Esophagus squamous epithelium (tissue), 5 donors: Measurements from ENCODE around the gene PTBP3. TPM values are rescaled to one million over a fixed set of nuclear protein-coding genes. Genes with fewer than 3 reads are reported as not detected.
"Not testable (repeated sequence)": the region's sequence is repeated elsewhere in the genome, so short reads cannot be mapped to it uniquely, and the experiment has no call there.

Experiments used
- DNase-seq: peaks from one replicate; lab custom pipeline; 2025; lab: John Stamatoyannopoulos, UW
- H3K27ac ChIP-seq, 4 donors: fragments of 200-600 bp; sonication (generic); one replicate each; pipeline ENCODE4 v1.5.1; 2016 to 2019; ENCODE audit warnings: mild to moderate bottlenecking in 1 of 4
- H3K27me3 ChIP-seq, 4 donors: fragments of 200-600 bp; sonication (generic); 1 replicate in 3 of 4; 2 replicates in 1 of 4; pipeline versions ENCODE4 v1.5.1 to v1.6.0; 2017 to 2021; ENCODE audit warnings: antibody characterized with exemption in 1 of 4
- H3K36me3 ChIP-seq, 3 donors: fragments of 200-600 bp; sonication (generic); one replicate each; pipeline ENCODE4 v1.5.1; 2016 to 2019
- H3K4me1 ChIP-seq, 3 donors: fragments of 200-600 bp; sonication (generic); one replicate each; pipeline ENCODE4 v1.5.1; 2017 to 2019
- H3K4me3 ChIP-seq, 4 donors: fragments of 200-600 bp; sonication (generic); 1 replicate in 3 of 4; 2 replicates in 1 of 4; pipeline ENCODE4 v1.5.1; 2016 to 2019; ENCODE audit warnings: mild to moderate bottlenecking in 2 of 4, moderate library complexity in 1 of 4
- H3K9me3 ChIP-seq, 3 donors: fragments of 200-600 bp; sonication (generic); one replicate each; pipeline ENCODE4 v1.5.1; 2016 to 2019
- CTCF ChIP-seq, 6 experiments: fragments of 450-650 bp in 4 of 6; fragments of 200-600 bp in 2 of 6; sonication (generic) in 2 of 6; IDR thresholded peaks; one replicate each; pipeline ENCODE4 v1.5.1; 2016 to 2019; ENCODE audit warnings: antibody characterized with exemption in 6 of 6, mild to moderate bottlenecking in 4 of 6, moderate library complexity in 4 of 6
- POLR2A ChIP-seq, 4 donors: fragments of 450-650 bp; IDR thresholded peaks; one replicate each; pipeline ENCODE4 v1.6.1; 2017; ENCODE audit warnings: antibody characterized with exemption in 4 of 4, mild to moderate bottlenecking in 4 of 4, moderate library complexity in 3 of 4
- WGBS, 2 donors: methylation state at CpG; one replicate each; pipeline ENCODE4 v1.1.5; 2018; 5-methylcytosine and 5-hydroxymethylcytosine counted together
- intact Hi-C: fragments of 100-400 bp; cut with DNase I; formaldehyde crosslinking; loops from one replicate; pipeline ENCODE4 v1.15.0; 2022
- total RNA-seq, 4 donors: library from RNA; depleted of rRNA; stranded (reverse); fragments of >200 nt; gene quantifications; one replicate each; pipeline ENCODE4 v1.1.0, GENCODE V29; 2016
- donor health status: DM: yes; HTN: yes; CAD: no.

Gene PTBP3
- total RNA-seq, 4 donors from 2014 or later: 71.9 to 113 (median 88.8) TPM

GRCh38 chr9:112193572-112194288 is 139.7 kb downstream of the PTBP3 start:
- DNase-seq: no peak
- no peak overlapping the region for H3K4me3 ChIP-seq
- no peak overlapping the region for H3K27ac ChIP-seq
- H3K4me1 ChIP-seq: peaks cover 0 to 8% (median 0%) of the 10 kb centered on the region in 3 donors
- no peaks in the 10 kb centered on the region for H3K36me3 ChIP-seq
- no peaks in the 10 kb centered on the region for H3K9me3 ChIP-seq
- TF ChIP-seq CTCF (IDR thresholded peaks at IDR 0.05) (no peak), POLR2A (IDR thresholded peaks at IDR 0.05) (no peak)
- no peaks in the 10 kb centered on the region for H3K27me3 ChIP-seq
- intact Hi-C loops: no loop called here
- WGBS, 2 donors: 83 to 88% methylated on average over 6 of the region's 6 CpGs

- H3K4me1 ChIP-seq: peaks cover 0 to 31% (median 0%) of the 10 kb centered on the region in 3 donors
- DNase-seq: not testable (repeated sequence)
- WGBS, 2 donors: 92 to 95% methylated on average over 1 of the region's 1 CpG
These were observed 143.1 kb downstream of the PTBP3 start for GRCh38 chr9:112190320-112190719.

GRCh38 chr9:112188884-112189283 is 144.5 kb downstream of the PTBP3 start:
- intact Hi-C loops: no loop called here
- H3K4me1 ChIP-seq: peaks cover 0 to 31% (median 0%) of the 10 kb centered on the region in 3 donors
- H3K36me3 ChIP-seq: no peaks in the 10 kb centered on the region
- H3K4me3 ChIP-seq: no peak overlapping the region
- H3K27ac ChIP-seq: no peak overlapping the region
- WGBS, 2 donors: 29 to 73% methylated on average over 1 of the region's 1 CpG
- no peaks in the 10 kb centered on the region for H3K27me3 ChIP-seq
- no peak for TF ChIP-seq CTCF (IDR thresholded peaks at IDR 0.05)
- TF ChIP-seq POLR2A (IDR thresholded peaks at IDR 0.05): no peak
- H3K9me3 ChIP-seq: no peaks in the 10 kb centered on the region
- no peak for DNase-seq

More at GRCh38 chr9:112190320-112190719, 143.1 kb downstream of the PTBP3 start:
- H3K27me3 ChIP-seq, H3K4me3 ChIP-seq, intact Hi-C loops, H3K27ac ChIP-seq, H3K36me3 ChIP-seq, H3K9me3 ChIP-seq: not testable (repeated sequence)

GRCh38 chr9:112187404-112187803 is 146.0 kb downstream of the PTBP3 start:
- no peak for DNase-seq
- peaks cover 0 to 31% (median 0%) of the 10 kb centered on the region in 3 donors for H3K4me1 ChIP-seq
- TF ChIP-seq CTCF (IDR thresholded peaks at IDR 0.05) (no peak), POLR2A (IDR thresholded peaks at IDR 0.05) (no peak)
- no peaks in the 10 kb centered on the region for H3K27me3 ChIP-seq
- intact Hi-C loops: no loop called here
- H3K4me3 ChIP-seq: no peak overlapping the region
- H3K27ac ChIP-seq: peak overlapping the region in 1 of 4 donors; percentile 57
- WGBS, 2 donors: 61 to 67% methylated on average over 4 of the region's 4 CpGs
- no peaks in the 10 kb centered on the region for H3K9me3 ChIP-seq
- no peaks in the 10 kb centered on the region for H3K36me3 ChIP-seq

- H3K36me3 ChIP-seq: no peaks in the 10 kb centered on the region
- no peak for DNase-seq
- no peaks in the 10 kb centered on the region for H3K27me3 ChIP-seq
- intact Hi-C loops: no loop called here
- TF ChIP-seq CTCF (IDR thresholded peaks at IDR 0.05) (no peak), POLR2A (IDR thresholded peaks at IDR 0.05) (no peak)
- WGBS, 2 donors: 57% methylated on average over 2 of the region's 4 CpGs; no CpG with 5 or more reads in 1 of the 2 donors
- H3K27ac ChIP-seq: peak overlapping the region in 1 of 4 donors; percentile 57
- no peak overlapping the region for H3K4me3 ChIP-seq
- H3K9me3 ChIP-seq: no peaks in the 10 kb centered on the region
- peaks cover 0 to 31% (median 0%) of the 10 kb centered on the region in 3 donors for H3K4me1 ChIP-seq
These were observed 146.7 kb downstream of the PTBP3 start for GRCh38 chr9:112186695-112187094.
